ENCODE results near the gene NCKIPSD.

The NCKIPSD gene

DNA sequence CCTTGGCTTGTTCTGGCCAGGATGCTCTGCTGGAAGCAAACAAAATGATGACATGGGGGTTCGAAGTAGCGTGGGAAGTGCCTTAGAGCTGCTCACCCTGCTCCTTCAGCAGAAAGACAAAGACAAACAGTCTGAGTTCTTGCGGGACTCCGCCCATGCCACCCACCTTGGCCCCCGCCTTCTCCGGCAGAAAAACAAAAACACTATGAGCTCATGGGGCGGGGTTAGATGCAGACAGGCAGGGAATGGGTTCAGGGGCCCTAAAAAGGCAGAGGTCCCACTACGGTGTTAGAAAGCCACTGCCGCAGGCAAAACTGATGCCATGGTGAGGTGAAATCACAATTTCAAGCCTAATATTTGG lies 9.7 kb upstream of the NCKIPSD start:
- Histone ChIP-seq H3K9ac (ENCODE audit: low read length) (peak overlapping the region; percentile 85), H3K27ac (ENCODE audit: low read depth, low read length) (peak overlapping the region; percentile 69), H3K4me3 (ENCODE audit: low read depth, low read length) (peak overlapping the region; percentile 56)

GRCh38 chr3:48694610-48695392 lies 9.1 kb upstream of the NCKIPSD start:
- no peaks in the 10 kb centered on the region for H3K9me3 ChIP-seq (ENCODE audit: control insufficient read depth, insufficient read depth, low read depth, low read length)
- peak overlapping the region; percentile 85 for H3K9ac ChIP-seq (ENCODE audit: low read length)
- no peaks in the 10 kb centered on the region for H3K27me3 ChIP-seq (ENCODE audit: control insufficient read depth, insufficient read depth, low read length)
- H3K27ac ChIP-seq (ENCODE audit: low read depth, low read length): peak overlapping the region; percentile 69
- peaks cover 76% of the 10 kb centered on the region for H3K36me3 ChIP-seq (ENCODE audit: control insufficient read depth, insufficient read depth, low read length)
- H3K4me1 ChIP-seq (ENCODE audit: control insufficient read depth, insufficient read depth, low read length): peaks cover 20% of the 10 kb centered on the region
- peak overlapping the region; percentile 56 for H3K4me3 ChIP-seq (ENCODE audit: low read depth, low read length)

More for the DNA sequence above, 9.7 kb upstream of the NCKIPSD start:
- H3K4me1 ChIP-seq (ENCODE audit: control insufficient read depth, insufficient read depth, low read length): peaks cover 20% of the 10 kb centered on the region
- no peaks in the 10 kb centered on the region for H3K27me3 ChIP-seq (ENCODE audit: control insufficient read depth, insufficient read depth, low read length)
- H3K9me3 ChIP-seq (ENCODE audit: control insufficient read depth, insufficient read depth, low read depth, low read length): no peaks in the 10 kb centered on the region
- peaks cover 76% of the 10 kb centered on the region for H3K36me3 ChIP-seq (ENCODE audit: control insufficient read depth, insufficient read depth, low read length)

GRCh38 chr3:48693826-48694225 lies 8.1 kb upstream of the NCKIPSD start:
- no peaks in the 10 kb centered on the region for H3K9me3 ChIP-seq (ENCODE audit: control insufficient read depth, insufficient read depth, low read depth, low read length)
- 0 out of 2 replicates have a peak overlapping the region, but pooled peaks have one; percentile 35 for H3K27ac ChIP-seq (ENCODE audit: low read depth, low read length)
- no peaks in the 10 kb centered on the region for H3K27me3 ChIP-seq (ENCODE audit: control insufficient read depth, insufficient read depth, low read length)
- peaks cover 20% of the 10 kb centered on the region for H3K4me1 ChIP-seq (ENCODE audit: control insufficient read depth, insufficient read depth, low read length)
- H3K36me3 ChIP-seq (ENCODE audit: control insufficient read depth, insufficient read depth, low read length): peaks cover 76% of the 10 kb centered on the region
- 0 out of 2 replicates have a peak overlapping the region, but pooled peaks have one; percentile 56 for H3K4me3 ChIP-seq (ENCODE audit: low read depth, low read length)
- peak overlapping the region; percentile 45 for H3K9ac ChIP-seq (ENCODE audit: low read length)

DNA sequence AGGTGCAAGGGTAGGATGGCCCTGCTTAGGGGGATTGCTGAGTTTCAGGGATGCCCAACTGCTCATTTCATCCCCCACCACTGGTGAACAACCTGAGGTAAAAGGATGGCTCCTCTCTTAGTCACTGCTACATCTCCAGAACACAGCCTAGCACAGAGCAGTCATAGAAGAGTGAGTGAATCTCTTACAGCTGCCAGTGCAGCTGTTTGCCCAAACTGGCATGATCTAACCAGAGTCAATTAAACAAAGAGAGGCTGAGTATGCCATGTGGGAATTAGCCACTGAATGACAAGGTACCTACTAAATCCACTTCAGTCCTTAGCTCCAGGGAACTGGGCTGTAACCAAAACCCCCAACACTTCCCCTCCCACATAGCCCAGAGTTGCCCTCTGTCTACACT lies 6.8 kb upstream of the NCKIPSD start:
- Histone ChIP-seq H3K4me1 (ENCODE audit: control insufficient read depth, insufficient read depth, low read length) (peaks cover 20% of the 10 kb centered on the region), H3K4me3 (ENCODE audit: low read depth, low read length) (no peak overlapping the region), H3K9me3 (ENCODE audit: control insufficient read depth, insufficient read depth, low read depth, low read length) (no peaks in the 10 kb centered on the region), H3K9ac (ENCODE audit: low read length) (no peak overlapping the region), H3K36me3 (ENCODE audit: control insufficient read depth, insufficient read depth, low read length) (peaks cover 80% of the 10 kb centered on the region), H3K27me3 (ENCODE audit: control insufficient read depth, insufficient read depth, low read length) (no peaks in the 10 kb centered on the region), H3K27ac (ENCODE audit: low read depth, low read length) (no peak overlapping the region)

DNA sequence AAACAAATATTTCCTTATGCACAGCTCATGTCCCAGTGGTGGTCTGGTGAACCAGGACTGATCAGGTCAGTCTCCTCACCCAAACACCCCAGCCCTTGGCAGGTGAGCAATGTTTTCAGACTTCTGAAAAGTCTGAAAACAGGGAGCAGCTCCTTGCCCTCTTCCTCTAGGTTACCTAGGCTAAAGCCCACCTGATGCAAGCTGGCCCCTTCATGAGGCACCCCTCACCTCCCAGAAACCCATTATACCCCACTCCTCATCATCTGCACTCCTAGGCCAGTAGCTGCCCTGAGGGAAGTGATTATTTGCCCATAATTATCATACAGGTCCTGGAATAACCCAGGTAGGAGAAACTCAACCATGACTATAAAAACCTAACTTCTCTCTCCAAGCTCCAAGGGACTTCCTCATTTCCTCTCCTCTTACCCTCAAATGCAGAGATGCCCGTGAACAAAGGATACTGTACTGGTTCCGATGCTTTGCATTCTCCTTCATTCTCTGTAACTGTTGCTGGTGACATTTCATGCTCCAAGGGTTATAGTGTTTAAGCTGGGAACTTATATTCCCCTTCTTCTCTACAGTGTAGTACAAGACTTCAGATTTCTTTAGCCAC lies 5.2 kb upstream of the NCKIPSD start:
- H3K4me3 ChIP-seq (ENCODE audit: low read depth, low read length): no peak overlapping the region
- H3K9me3 ChIP-seq (ENCODE audit: control insufficient read depth, insufficient read depth, low read depth, low read length): no peaks in the 10 kb centered on the region
- H3K27ac ChIP-seq (ENCODE audit: low read depth, low read length): no peak overlapping the region
- H3K4me1 ChIP-seq (ENCODE audit: control insufficient read depth, insufficient read depth, low read length): peaks cover 12% of the 10 kb centered on the region
- H3K9ac ChIP-seq (ENCODE audit: low read length): no peak overlapping the region
- peaks cover 82% of the 10 kb centered on the region for H3K36me3 ChIP-seq (ENCODE audit: control insufficient read depth, insufficient read depth, low read length)
- H3K27me3 ChIP-seq (ENCODE audit: control insufficient read depth, insufficient read depth, low read length): no peaks in the 10 kb centered on the region

DNA sequence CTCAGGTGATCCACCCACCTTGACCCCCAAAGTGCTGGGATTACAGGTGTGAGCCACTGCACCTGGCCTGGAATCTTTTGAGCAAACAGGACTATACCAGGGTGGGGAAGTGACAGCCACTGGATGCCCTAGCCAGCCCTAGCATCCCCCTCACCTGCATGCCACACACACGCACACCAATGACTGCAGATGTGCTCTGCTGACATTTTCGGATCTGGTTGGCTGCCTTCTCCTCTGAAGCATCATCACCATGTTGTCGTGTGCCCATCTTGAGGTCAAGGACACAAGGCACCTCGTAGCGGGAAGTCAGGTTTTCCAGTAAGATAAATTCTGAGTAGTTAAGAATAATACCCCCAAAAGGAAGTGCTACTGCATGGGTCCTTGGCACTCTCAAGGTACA lies 3.7 kb upstream of the NCKIPSD start:
- Histone ChIP-seq H3K9me3 (ENCODE audit: control insufficient read depth, insufficient read depth, low read depth, low read length) (no peaks in the 10 kb centered on the region), H3K9ac (ENCODE audit: low read length) (no peak overlapping the region), H3K27ac (ENCODE audit: low read depth, low read length) (no peak overlapping the region), H3K4me1 (ENCODE audit: control insufficient read depth, insufficient read depth, low read length) (peaks cover 9% of the 10 kb centered on the region), H3K4me3 (ENCODE audit: low read depth, low read length) (no peak overlapping the region), H3K36me3 (ENCODE audit: control insufficient read depth, insufficient read depth, low read length) (peaks cover 73% of the 10 kb centered on the region), H3K27me3 (ENCODE audit: control insufficient read depth, insufficient read depth, low read length) (no peaks in the 10 kb centered on the region)

- peaks cover 10% of the 10 kb centered on the region for H3K4me1 ChIP-seq (ENCODE audit: control insufficient read depth, insufficient read depth, low read length)
- H3K36me3 ChIP-seq (ENCODE audit: control insufficient read depth, insufficient read depth, low read length): peaks cover 66% of the 10 kb centered on the region
- no peak overlapping the region for H3K27ac ChIP-seq (ENCODE audit: low read depth, low read length)
- H3K27me3 ChIP-seq (ENCODE audit: control insufficient read depth, insufficient read depth, low read length): no peaks in the 10 kb centered on the region
- H3K4me3 ChIP-seq (ENCODE audit: low read depth, low read length): no peak overlapping the region
- H3K9me3 ChIP-seq (ENCODE audit: control insufficient read depth, insufficient read depth, low read depth, low read length): no peaks in the 10 kb centered on the region
- no peak overlapping the region for H3K9ac ChIP-seq (ENCODE audit: low read length)
Observed at GRCh38 chr3:48688737-48689075, 3.0 kb upstream of the NCKIPSD start.

DNA sequence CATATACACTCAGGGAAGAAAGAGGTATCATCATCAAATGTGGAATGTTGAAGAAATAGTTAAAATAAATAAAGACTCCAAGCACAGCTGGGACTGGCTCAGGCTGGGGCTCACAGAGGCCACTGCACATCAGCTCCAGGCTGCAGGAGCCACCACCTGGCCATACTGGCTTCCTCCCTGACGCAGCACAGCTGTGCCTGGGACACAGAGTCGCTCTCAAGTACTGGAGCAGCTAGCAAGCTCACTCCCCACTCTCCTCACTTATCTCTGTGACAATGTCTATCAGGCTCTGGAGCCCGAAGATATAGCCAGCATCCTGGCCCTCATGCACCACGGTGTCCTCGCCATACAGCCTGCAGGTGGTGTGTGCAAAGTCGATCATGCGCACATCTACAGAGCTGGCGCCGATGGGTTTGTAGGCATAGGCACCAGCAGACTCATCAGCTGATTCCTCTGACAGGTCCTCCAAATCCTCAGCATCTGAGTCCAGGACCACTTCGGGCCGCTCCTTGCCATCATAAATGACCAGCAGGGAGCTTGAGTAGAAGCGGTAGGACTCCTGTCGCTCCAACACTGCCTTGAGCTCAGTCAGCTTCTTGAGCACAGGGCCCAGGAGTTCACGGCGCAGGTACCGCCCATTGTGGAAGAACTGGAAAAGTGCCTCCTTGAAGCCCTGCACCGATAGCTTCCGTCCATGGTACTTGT lies 2.5 kb upstream of the NCKIPSD start:
- peaks cover 61% of the 10 kb centered on the region for H3K36me3 ChIP-seq (ENCODE audit: control insufficient read depth, insufficient read depth, low read length)
- H3K27me3 ChIP-seq (ENCODE audit: control insufficient read depth, insufficient read depth, low read length): no peaks in the 10 kb centered on the region
- H3K27ac ChIP-seq (ENCODE audit: low read depth, low read length): no peak overlapping the region
- no peak overlapping the region for H3K9ac ChIP-seq (ENCODE audit: low read length)
- no peaks in the 10 kb centered on the region for H3K9me3 ChIP-seq (ENCODE audit: control insufficient read depth, insufficient read depth, low read depth, low read length)
- peaks cover 9% of the 10 kb centered on the region for H3K4me1 ChIP-seq (ENCODE audit: control insufficient read depth, insufficient read depth, low read length)
- H3K4me3 ChIP-seq (ENCODE audit: low read depth, low read length): no peak overlapping the region

- no peaks in the 10 kb centered on the region for H3K9me3 ChIP-seq (ENCODE audit: control insufficient read depth, insufficient read depth, low read depth, low read length)
- no peak overlapping the region for H3K9ac ChIP-seq (ENCODE audit: low read length)
- no peaks in the 10 kb centered on the region for H3K27me3 ChIP-seq (ENCODE audit: control insufficient read depth, insufficient read depth, low read length)
- H3K27ac ChIP-seq (ENCODE audit: low read depth, low read length): no peak overlapping the region
- peaks cover 9% of the 10 kb centered on the region for H3K4me1 ChIP-seq (ENCODE audit: control insufficient read depth, insufficient read depth, low read length)
- peaks cover 60% of the 10 kb centered on the region for H3K36me3 ChIP-seq (ENCODE audit: control insufficient read depth, insufficient read depth, low read length)
- no peak overlapping the region for H3K4me3 ChIP-seq (ENCODE audit: low read depth, low read length)
Observed at GRCh38 chr3:48687220-48687678, 1.5 kb upstream of the NCKIPSD start.

DNA sequence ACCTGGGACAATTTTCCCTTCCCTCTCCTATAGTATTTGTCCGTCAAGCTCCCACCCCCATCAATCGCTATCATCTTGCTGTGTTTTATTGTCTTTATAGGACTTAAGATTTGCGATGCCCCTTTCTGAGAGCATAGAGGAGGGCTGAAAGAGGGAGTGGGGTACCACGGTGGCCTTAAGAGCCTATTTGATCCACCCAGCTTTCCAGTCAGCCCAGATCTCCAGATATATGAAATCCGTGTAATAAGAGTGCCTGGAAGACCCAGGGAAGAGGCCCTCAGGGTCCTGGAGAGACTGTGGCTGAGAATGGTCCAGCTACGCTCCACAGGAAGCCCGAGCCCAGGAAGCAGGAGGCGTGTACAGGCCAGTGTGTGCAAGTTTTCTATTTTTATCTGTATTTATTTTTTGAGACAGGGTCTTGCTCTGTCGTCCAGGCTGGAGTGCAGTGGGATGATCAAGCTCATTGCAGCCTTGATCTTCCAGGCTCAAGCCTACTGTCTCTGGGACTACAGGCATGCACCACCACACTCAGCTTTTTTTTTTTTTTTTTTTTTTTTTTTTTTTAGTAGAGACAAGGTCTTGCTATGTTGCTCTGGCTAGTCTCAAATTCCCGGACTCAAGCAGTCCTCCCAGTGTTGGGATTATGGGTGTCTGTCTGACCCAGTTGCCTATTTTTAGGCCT lies 964 bp upstream of the NCKIPSD start:
- Histone ChIP-seq H3K36me3 (ENCODE audit: control insufficient read depth, insufficient read depth, low read length) (peaks cover 60% of the 10 kb centered on the region), H3K27me3 (ENCODE audit: control insufficient read depth, insufficient read depth, low read length) (no peaks in the 10 kb centered on the region), H3K4me1 (ENCODE audit: control insufficient read depth, insufficient read depth, low read length) (peaks cover 9% of the 10 kb centered on the region), H3K4me3 (ENCODE audit: low read depth, low read length) (peak overlapping the region; percentile 99), H3K9me3 (ENCODE audit: control insufficient read depth, insufficient read depth, low read depth, low read length) (no peaks in the 10 kb centered on the region), H3K27ac (ENCODE audit: low read depth, low read length) (no peak overlapping the region), H3K9ac (ENCODE audit: low read length) (no peak overlapping the region)

- Histone ChIP-seq H3K9me3 (ENCODE audit: control insufficient read depth, insufficient read depth, low read depth, low read length) (no peaks in the 10 kb centered on the region), H3K9ac (ENCODE audit: low read length) (peak overlapping the region; percentile 96), H3K4me1 (ENCODE audit: control insufficient read depth, insufficient read depth, low read length) (peaks cover 9% of the 10 kb centered on the region), H3K27me3 (ENCODE audit: control insufficient read depth, insufficient read depth, low read length) (no peaks in the 10 kb centered on the region), H3K36me3 (ENCODE audit: control insufficient read depth, insufficient read depth, low read length) (peaks cover 61% of the 10 kb centered on the region), H3K4me3 (ENCODE audit: low read depth, low read length) (peak overlapping the region; percentile 99), H3K27ac (ENCODE audit: low read depth, low read length) (peak overlapping the region; percentile 76)
Observed at GRCh38 chr3:48685293-48685602, 467 bp downstream of the NCKIPSD start.
